ENCODE measurements around the gene ZNF48.
A peak's percentile ranks its signal among the peaks of the same experiment; 100 is the strongest.

ZNF48 gene

DNA sequence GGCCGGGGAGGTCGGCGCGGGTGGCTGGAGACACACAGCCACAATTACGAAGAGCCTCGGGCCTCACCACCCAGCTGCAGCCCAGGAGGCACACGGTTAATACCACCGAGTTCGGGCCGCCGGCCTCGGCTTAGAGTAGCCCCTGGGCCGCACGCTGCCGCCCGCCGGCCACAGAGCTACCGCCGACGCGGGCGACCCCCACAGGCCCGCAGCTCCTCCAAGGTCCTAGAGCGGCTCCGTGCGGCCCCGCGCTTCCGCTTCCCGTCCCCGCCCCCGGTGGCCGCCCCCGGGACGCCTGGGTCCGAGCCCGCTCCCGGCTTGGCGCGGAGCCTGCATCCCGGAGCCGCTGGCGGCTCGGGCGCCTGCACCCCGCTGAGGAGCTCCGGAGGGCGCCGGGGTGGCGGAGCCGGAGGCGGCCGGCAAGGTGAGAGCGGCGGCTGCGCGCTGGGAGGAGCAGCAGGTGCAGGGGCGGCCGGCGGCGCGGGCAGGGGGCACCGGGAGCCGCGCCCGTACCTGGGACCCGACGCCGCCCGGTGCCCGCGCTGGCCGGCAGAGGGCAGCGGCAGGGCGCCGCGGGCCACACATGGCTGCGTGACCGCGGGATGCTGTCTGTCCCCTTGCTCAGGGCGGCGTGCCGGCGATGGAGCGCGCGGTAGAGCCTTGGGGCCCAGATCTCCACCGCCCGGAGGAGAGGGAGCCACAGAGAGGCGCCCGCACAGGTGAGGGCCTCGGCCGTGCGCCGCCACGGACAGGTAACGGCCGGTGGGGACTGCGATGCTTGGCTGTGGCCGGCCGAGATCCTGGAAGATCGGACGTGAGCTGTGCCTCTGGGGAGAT, at the start of gene ZNF48:
ZNF48 (plus strand) TSS at position 266 of the 837 bp plus-strand sequence; CDS start at position 641, 375 bp downstream.
- TF ChIP-seq, protein P1, sequence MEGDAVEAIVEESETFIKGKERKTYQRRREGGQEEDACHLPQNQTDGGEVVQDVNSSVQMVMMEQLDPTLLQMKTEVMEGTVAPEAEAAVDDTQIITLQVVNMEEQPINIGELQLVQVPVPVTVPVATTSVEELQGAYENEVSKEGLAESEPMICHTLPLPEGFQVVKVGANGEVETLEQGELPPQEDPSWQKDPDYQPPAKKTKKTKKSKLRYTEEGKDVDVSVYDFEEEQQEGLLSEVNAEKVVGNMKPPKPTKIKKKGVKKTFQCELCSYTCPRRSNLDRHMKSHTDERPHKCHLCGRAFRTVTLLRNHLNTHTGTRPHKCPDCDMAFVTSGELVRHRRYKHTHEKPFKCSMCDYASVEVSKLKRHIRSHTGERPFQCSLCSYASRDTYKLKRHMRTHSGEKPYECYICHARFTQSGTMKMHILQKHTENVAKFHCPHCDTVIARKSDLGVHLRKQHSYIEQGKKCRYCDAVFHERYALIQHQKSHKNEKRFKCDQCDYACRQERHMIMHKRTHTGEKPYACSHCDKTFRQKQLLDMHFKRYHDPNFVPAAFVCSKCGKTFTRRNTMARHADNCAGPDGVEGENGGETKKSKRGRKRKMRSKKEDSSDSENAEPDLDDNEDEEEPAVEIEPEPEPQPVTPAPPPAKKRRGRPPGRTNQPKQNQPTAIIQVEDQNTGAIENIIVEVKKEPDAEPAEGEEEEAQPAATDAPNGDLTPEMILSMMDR (conservative IDR thresholded peaks at IDR 0.05; ENCODE audit: control insufficient read depth, insufficient read depth, low read depth, low read length), result no peak
- H3K4me3 ChIP-seq (ENCODE audit: control insufficient read depth, low read depth, low read length), result peak within 1 kb of the TSS; percentile 69
- peak; percentile 73 for DNase-seq (ENCODE audit: low read depth)

DNA sequence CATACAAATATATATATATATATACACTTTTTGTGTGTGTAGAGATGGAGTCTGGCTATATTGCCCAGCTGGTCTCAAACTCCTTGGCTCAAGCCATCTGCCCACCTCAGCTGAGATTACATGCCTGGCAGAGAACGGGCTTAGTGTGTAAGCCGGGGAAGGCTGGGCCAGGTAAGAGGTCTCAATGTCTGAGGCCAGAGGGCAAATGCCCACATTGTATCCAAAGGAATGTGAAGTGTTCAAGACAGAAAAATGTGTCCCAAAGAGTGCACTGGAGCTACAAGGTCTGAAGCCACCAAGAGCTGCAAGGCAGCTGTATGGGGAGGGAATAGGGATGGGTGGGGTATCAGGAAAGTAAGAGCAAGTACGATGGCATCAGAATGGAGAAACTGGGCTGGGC, 48.9 kb upstream of the ZNF48 start:
- TF ChIP-seq, protein P1 (conservative IDR thresholded peaks at IDR 0.05; ENCODE audit: control insufficient read depth, insufficient read depth, low read depth, low read length), result no peak
- no peak for DNase-seq (ENCODE audit: low read depth)
- no peak overlapping the region for H3K4me3 ChIP-seq (ENCODE audit: control insufficient read depth, low read depth, low read length)

DNA sequence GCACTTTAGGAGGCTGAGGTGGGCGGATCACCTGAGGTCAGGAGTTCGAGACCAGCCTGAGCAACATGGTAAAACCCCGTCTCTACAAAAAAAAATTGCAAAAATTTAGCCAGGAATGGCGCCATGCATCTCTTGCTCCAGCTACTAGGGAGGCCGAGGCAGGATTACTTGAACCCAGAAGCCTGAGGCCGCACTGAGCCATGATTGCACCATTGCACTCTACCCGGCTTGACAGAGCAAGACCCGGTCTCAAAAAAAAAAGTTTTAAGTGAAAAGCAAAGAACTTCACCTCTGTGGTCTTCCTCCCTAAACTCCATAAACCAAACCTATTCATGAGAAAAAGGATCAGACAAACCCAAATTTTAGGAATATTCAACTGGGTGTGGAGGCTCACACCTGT, 47.1 kb upstream of the ZNF48 start:
- TF ChIP-seq, protein P1 (conservative IDR thresholded peaks at IDR 0.05; ENCODE audit: control insufficient read depth, insufficient read depth, low read depth, low read length), result no peak

DNA sequence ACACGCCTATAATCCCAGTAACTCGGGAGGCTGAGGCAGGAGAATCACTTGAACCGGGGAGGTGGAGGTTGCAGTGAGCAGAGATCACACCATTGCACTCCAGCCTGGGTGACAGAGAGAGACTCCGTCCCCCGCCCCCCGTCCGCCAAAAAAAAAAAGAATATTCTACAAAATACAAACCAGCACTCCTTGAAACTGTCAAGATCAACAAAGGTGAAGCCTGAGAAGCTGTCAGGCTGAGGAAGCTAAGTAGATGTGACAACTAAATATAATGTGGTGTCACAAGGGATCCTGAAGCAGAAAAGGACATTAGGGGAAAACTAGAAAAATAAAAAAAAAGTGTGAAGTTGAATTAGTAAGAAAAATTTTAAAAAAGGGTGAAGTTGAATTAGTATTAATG, 46.3 kb upstream of the ZNF48 start:
- H3K4me3 ChIP-seq (ENCODE audit: control insufficient read depth, low read depth, low read length), result no peak overlapping the region
- no peak for DNase-seq (ENCODE audit: low read depth)
- TF ChIP-seq, protein P1 (conservative IDR thresholded peaks at IDR 0.05; ENCODE audit: control insufficient read depth, insufficient read depth, low read depth, low read length), result no peak

More for the DNA sequence above, 47.1 kb upstream of the ZNF48 start:
- DNase-seq (ENCODE audit: low read depth), result no peak
- no peak overlapping the region for H3K4me3 ChIP-seq (ENCODE audit: control insufficient read depth, low read depth, low read length)

DNA sequence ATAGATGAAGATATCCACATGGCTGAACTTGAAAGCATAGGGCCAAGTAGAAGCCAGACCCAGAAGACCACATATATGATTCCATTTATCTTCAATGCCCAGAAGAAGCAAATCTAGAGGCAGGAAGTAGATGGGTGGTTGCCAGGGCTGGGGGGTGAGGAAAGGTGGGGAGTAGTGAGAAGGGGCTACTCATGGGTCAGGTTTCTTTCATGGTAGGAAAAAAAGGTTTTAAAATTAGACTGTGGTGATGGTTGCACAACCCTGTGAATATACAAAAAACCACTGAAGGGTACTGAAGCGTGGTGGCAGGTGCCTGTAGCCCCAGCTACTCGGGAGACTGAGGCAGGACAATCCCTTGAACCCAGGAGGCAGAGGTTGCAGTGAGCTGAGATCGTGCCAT, 45.5 kb upstream of the ZNF48 start:
- TF ChIP-seq, protein P1 (conservative IDR thresholded peaks at IDR 0.05; ENCODE audit: control insufficient read depth, insufficient read depth, low read depth, low read length), result no peak
- no peak for DNase-seq (ENCODE audit: low read depth)
- no peak overlapping the region for H3K4me3 ChIP-seq (ENCODE audit: control insufficient read depth, low read depth, low read length)

DNA sequence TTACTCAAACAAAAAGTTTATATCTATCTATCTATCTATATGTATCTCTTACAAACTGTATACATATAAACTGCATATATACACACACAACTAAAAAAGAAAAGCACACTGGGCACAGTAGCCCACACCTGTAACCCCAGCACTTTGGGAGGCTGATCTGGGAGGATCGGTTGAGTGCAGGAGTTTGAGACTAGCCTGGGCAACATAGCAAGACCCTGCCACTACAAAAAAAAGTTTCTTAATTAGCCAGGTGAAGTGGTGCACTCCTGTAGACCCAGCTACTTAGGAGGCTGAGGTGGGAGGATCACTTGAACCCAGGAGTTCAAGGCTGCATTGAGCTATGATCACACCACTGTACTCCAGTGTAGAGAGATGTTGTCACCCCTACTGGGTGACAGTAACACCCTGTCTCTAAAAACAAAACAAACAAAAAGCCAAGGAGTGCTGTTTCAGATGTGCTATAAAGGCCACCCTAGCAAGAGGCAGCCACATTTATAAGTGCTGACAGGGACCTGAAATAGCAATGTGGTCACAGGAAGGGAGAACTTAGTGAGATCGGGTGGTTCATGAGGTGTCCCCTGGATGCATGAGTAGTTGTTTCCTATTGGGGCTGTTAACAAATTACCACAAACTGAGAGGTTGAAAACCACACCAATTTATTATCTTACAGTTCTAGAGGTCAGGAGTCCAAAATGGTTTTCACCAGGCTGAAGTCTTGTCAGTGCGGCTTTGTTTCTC, 44.9 kb upstream of the ZNF48 start:
- peak; percentile 24 for DNase-seq (ENCODE audit: low read depth)

More for the DNA sequence above, 44.9 kb upstream of the ZNF48 start:
- no peak overlapping the region for H3K4me3 ChIP-seq (ENCODE audit: control insufficient read depth, low read depth, low read length)
- TF ChIP-seq, protein P1 (conservative IDR thresholded peaks at IDR 0.05; ENCODE audit: control insufficient read depth, insufficient read depth, low read depth, low read length), result no peak

Measured in fibroblast of mammary gland (primary cell).